Hindlimb muscle (tissue), 1 donor: Measurements from ENCODE around the gene HOXB7. TPM values are rescaled to one million over a fixed set of nuclear protein-coding genes. Genes with fewer than 3 reads are reported as not detected.

Source experiments
- DNase-seq: peaks from one replicate; pipeline ENCODE4 v3.0.0-alpha.2; 2013
- polyA plus RNA-seq: library from polyadenylated mRNA; unstranded; fragments of 120-200 nt; gene quantifications from one replicate; pipeline ENCODE4 v1.2.1, GENCODE V29; 2013; ENCODE audit not compliant: insufficient read length

Gene HOXB7
- polyA plus RNA-seq, 1 donor, result 3.0 TPM

- no peak for DNase-seq
These were observed 12.8 kb upstream of the HOXB7 start for GRCh38 chr17:48623583-48623982.

GRCh38 chr17:48622857-48623256, 12.0 kb upstream of the HOXB7 start:
- no peak for DNase-seq

DNA sequence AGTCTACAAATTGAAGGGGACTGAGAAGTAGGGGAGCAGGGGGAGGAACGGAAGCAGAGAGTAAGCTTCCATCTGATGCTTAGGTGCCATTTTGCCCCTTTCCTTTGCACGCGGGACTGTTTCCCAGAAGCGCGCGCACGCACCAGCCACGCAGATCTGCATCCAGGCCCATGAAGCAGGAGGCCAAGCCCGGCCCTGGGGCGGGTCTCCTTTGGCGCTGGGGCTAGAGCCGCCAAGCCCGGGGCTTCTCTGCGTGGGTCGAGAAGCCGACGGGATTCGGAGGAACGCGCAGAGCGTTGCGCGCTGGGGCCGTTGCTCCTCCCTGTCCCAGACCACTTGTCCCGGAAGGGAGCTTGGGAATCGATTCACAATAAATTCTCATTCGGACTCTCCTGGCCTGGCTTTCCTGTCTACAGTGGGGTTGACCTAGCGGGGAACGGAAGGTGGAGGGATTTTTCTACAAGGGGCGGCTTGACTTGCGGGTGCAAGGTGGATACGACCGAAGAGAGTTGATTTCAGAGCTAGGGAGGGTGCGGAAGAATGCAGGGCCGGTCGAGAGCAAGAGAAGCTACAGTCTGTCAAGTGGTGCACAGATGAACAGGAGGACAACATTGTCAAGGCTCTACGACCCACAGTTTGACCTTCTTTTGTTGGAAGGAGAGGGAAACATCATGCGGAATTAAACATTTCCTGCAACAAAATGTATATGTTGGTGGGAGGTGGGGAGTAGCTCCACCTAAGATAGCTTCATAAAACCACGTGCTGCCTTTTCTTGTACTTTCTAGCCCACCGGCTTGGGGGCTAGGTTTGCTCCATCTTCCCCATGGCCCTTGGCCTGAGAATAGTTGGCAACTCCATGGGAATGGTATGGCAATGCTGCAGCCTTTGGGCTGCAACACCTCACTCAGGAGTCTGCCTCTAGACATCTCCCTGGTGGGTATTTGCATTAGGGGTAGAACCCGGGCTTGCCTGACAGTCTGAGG, 10.9 kb upstream of the HOXB7 start:
- DNase-seq, result no peak

DNA sequence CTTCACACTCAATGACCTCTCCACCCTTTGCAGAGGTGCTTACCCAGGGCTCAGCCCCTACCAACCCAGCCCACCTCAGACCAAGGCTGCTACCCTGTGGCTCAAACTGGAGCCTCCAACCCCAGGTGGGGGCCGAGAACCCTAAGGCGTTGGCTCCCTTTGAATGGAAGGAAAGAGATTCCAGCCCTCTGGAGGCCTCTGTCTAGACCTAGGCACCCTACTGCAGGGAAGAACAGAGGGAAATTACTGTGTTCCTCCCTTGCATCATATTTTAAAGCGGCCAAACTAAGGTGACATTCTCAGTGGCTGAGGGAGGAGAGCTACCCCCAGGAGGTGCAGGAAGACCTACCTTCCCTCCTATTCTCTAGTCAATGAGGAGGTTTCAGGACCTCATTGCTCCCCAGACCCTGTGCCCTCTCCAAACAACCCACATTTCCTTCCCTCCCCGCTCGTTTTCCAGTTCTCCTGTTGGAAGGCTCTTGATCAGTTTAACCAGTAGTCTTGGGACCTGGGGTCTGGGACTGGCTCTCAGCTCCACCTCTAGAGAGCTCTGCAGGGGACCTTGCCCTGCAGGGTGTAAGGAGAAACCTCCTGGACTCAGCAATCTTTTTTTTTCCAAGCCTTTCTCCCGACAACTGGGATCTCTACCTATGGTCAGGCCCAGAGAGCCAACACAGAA, 9.8 kb upstream of the HOXB7 start:
- DNase-seq, result no peak

DNA sequence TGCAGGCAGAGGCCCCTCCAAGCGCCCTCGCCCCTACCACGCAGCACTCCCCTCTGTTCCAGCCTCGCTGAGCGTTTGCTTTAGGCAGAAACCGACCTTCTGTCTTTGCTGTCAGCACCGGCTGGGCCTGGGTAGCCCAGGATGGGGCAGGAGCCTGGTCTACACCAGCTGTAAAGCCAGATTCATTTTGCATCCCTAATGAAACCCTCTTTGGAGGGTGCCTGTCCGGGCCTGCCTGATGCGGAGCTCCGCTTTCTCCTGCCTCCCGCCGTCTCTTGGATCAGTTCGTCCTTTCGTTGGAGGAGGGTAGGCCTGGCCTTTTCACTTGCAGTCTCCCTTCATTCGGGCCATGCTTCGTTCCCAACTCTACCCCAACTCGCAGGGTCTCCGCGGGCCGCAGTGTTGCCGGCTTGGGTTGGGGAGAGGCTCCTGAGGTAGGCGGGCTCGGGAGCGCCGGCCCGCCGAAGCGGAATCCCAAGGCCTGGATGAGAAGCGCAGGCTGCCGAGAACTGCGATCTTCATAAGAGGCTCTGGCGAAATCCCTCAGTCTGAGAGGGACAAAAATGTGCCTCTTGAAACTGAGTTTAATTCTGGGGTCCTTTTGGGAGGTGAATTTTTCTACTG, 9.1 kb upstream of the HOXB7 start:
- DNase-seq, result no peak

DNA sequence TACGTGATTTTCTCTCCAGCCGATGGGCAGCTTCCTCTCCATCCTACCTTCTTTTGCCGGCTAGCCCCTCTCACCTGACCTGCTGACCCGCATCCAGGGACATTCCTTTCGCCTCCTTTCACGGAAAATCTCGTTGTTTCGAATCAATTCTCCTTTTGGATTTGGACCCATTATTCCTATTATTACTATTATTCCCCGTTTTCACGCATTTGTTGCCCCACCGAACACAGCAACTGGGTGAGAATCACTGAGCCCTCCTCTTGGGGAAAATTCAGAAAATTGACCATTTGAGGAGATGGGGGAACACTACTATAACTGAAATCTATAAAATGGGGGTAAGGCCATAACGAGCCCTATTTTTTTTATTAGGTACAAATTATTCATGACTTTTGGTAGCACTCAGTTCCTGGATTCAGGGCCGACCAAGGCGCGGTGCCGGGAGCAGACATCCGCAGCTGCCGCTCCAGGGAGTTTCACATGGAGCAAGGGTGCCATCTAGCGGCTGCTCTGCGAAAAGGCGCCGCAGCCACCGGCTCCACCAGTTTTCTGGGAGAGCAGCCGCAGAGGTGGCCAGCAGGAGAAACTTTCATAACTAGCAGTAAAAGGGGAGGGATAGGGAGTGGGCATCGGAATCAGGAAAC, 7.6 kb upstream of the HOXB7 start:
- peak; percentile 88 for DNase-seq

DNA sequence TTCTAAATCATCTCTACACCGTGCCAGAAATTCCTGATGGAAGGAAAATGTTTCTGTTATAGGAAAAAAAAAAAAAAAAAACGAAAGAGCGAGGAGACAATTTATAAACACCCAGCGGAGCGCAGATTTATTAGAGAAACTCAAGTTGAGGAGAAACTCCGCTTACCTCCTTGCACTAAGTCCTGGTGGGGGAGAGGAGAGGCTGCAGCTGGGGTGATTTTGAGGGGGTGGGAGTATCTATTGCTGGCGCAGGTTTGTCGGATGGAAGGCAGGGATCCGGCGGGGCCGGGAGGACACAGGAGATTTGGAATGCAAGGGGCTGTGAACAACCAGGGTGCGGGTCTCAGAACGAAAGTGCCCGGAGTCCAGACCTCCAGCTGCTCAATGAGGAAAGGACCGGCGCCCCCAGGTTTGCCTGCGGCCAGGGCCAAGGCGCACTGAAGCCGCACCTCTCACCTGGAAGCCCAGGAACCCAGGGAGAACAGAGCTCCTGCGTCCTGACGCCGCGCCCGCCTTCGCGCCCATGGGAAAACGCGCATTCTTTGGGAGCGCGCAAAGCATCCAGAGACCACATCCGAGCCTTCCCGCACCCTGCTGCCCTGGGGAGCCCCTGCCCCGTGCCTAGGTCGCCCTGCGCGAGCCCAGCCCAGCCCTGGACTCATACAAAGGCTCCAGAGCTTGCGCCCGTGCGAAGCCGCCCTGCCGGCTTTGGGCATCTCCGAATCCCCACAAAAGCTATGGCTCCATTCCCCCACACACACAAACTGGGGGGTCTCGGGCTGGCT, 6.8 kb upstream of the HOXB7 start:
- no peak for DNase-seq

DNA sequence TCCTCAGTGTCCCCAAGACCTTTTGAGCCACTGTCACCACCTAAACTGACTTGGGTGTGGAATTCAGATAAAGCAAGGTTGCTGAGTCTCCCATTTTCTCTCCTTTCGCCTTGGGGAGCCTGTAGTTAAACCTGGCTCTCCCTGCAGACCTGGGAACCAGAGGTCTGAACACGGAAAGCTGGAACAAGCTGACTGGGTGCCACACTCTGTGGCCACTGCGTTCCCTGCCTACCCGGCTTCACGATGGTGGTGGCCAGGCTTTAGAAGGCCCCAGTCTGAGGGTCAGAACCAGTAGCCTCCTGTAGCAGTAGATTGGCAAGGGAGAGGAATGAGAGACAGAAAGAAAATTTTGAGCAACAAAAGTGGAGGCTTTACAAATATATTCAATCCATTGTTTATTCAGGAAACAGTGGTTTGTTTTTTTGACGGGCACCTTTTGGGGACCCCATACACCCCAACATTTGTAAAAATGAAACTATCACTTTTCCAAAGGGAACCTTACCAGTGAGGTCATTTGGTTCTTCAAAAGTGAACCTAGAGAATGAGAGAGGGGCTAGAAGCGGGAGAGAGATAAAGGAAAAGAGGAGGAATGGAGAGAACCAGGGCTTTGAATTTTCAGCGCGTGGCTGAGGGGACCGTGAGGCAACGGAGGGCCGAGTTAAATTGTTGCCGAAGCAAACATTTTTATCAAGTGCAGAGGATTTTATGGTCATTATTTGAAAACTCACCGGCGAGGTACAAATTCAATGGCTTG, 6.1 kb upstream of the HOXB7 start:
- no peak for DNase-seq

DNA sequence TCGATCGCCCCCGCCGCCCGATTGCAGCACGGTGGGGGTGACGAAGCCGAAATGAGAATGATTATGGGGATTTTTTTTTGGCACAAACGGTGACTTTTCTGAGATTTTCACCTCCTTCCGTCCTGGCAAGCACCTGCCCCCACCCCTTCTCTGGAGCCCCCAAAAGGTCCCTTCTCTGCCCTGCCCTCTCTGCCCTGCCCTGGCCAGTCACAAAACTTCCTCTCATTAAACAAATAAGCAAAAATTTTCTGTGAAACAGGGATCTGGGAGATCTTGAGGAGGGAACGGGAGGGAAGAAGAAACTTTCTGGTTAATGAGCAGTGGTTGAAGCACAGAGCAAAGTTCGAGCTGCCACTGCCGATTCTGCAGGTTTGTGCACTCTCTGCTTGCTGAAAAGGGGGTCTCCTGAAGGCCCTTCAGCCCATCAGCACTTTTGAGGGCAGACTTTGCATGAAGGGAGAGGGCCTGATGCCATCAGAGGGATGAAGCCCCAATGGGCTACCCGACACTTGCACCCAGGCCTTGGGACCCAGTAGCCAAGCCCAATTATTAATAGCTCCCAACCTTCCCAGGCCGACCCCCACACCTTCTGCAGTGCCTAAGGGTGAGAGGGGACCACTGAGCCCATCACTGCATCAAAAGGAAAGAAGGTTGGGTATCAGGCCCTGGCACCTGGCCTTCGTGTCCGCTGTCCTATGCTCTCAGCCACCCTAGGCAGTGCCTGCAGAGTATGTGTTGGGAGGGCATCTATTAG, 5.3 kb upstream of the HOXB7 start:
- DNase-seq, result no peak

DNA sequence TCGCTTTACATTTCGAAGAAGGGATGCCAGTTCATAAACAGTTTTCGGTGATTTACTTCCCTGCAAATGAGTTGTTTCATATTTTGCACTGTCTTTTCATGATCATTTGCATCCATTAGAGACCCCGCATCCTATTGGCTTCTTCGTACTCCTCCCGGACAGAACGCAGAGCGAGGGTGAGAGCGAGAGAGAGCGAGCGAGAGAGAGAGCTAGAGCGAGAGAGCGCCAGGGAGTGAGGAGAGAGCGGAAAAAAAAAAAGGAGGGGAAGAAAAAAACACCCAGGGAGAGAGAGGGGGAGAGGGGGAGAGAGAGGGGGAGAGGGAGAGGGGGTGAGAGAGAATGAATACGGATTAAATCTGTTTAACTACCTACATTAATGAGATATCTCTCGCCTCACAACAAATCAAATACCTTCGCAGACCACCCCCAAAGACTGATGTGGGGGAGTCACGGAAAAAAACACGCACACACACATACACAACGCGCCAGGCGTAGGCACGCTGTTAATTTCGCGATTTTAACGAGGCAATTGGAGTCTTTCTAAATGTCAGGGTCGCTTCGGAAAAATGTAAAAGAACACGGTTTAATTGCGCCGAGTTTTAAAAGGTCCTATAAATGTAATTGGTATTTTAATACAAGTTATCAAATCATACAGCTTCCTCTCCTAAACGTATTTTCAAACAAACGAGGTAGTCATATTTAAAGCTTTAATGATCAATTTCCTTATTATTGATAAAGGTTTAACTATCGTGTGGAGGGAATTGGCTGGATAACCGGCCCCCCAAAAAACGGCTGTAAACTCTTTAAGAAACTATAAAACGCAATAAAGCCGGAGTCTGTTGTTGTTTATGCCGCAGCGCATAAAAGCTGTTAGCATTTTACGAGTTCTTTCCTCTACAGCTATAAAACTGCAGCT, 4.5 kb upstream of the HOXB7 start, which contains the start of gene HOXB8:
HOXB8 (minus strand) TSS at position 246 of the 916 bp plus-strand sequence. CDS start 588 bp downstream, outside the sequence.
- no peak for DNase-seq

- no peak for DNase-seq
These were observed 3.3 kb upstream of the HOXB7 start for GRCh38 chr17:48613862-48614694.

DNA sequence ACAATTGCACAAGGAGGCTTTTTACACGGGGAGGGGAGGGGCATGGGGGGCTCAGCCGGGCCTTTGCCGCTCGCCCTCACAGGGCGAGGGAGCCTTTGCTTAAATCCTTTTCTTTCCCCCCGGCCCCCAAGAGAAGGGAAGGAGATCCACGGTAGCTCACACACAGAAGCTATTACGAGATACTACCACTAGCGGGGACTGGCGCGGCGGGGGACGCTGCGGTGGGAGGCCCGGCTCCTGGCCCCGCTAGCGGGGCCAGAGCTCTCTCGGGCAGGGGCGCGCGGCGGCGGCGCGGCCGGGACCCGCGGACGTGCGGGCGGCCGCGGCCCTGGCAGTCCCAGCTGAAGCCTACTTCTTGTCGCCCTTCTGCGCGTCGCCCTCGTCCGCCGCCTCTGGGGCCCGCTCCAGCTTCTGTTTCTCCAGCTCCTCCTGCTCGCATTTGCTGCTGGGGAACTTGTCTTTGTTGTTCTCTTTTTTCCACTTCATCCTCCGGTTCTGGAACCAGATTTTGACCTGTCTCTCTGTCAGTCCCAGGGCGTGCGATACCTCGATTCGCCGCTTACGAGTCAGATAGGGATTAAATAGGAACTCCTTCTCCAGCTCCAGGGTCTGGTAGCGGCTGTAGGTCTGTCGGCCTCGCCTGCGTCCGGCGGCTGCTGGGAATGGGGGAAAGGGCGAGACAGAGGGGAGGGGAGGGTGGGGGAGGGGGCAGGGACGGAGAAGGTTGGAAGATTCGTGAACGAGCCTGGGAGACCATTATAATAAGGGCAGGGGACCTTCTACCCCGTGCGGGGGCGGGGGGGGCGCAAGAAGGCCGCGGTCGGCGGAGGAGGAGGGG, 2.3 kb upstream of the HOXB7 start:
- no peak for DNase-seq

DNA sequence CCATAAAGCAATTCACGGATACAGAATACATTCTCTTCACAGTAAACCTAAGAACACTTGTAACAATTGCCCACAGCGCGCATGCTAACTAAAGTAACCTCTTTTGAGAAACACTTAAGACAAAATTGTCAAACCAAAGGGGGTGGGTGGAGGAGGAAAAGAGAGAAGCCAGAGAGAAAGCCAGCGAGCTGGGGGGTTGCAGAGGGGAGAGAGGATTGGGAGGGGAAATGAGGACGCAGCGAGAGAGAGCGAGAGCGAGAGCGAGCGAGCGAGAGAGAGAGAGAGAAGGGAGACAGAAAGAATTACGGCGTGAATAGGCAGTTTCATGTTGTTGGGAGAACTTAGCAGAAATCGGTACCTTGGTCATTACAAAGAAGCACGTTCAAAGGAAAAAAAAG, 1.6 kb upstream of the HOXB7 start:
- no peak for DNase-seq

DNA sequence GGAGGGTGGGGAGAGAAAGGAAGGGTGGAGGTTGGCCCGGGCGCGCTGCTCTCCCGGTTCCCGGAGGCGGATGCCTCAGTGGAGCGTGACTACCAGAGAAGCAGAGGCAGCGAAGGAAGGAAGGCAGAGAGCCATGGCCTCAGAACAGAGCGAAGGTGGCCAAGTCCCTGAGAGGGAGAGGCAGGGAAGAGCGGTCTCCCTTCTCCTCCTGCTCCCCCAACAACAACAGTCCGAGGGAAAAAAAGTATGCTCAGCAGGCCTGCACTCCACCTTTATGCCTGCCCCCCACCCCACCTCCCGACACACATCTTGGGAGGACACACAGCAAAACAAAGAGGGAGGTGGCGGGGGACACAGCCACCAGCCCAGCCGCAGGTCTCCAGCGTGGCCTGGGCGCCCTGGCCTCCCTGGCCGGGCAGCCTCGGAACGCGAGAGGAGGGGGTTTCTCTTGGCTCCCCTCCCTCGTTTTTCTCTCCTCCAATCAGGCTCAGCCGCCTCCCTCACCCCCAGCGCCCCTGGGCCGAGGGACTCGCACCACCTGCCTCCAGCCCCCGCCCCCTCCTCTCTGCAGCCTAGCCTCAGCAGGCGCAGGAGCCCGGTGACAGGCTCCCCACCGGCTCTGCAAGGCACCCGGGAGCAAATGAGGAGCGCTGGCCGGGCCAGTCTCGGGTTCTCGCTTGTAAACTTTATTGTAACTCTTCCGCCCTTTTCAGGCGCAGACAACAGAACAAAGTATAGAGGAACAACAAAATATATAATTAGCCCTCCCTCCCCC, 1.1 kb upstream of the HOXB7 start:
- DNase-seq, result no peak

- DNase-seq, result no peak
These were observed 396 bp upstream of the HOXB7 start for GRCh38 chr17:48611213-48611612.

DNA sequence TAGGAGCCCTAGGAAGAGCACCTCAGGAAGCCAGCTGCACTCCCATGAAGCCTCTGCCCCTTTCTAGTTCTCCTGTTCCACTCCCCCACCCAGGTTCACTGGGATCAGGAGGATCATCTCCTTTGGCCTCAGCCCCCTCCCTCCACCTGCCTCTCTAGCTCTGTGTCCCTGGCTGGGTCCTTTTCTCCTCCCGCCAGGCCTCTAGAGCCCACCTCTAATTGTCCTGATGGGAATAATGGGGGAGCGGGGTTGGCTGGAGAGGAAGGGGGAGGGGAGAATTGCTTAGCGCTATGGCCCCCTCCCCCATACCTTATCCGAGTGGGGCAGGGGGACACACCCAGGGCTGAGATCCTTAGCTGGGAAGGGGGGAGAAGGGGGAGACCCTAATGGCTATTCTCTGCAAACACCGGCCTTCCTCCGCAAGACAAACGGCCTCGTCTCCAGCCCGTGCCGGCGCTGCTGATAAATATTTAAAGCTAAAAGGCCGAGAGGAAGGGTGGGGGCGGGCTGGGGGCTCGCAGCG, 997 bp downstream of the HOXB7 start:
- DNase-seq, result no peak
